K562 (cell line): ENCODE measurements around the gene KLK13. TPM values are rescaled to one million over a fixed set of nuclear protein-coding genes. Genes with fewer than 3 reads are reported as not detected.

Source experiments
- ARNT ChIP-seq, 2 experiments: fragments of 450-650 bp; IDR thresholded peaks; 2 replicates each; pipeline ENCODE4 v1.6.1; 2016; ENCODE audit warnings: mild to moderate bottlenecking in 1 of 2
- CCNT2 ChIP-seq: IDR thresholded peaks from 2 replicates; pipeline ENCODE4 v1.6.1; 2011; ENCODE audit warnings: borderline replicate concordance, low read depth, mild to moderate bottlenecking, moderate library complexity, mixed read lengths, low read length; ENCODE audit not compliant: insufficient read length; ENCODE audit errors: extremely low read depth
- ELF1 ChIP-seq: fragments of 200-800 bp; sonication (Bioruptor generic); IDR thresholded peaks from 2 replicates; pipeline ENCODE4 v1.6.1; 2016; ENCODE audit warnings: missing genetic modification characterization, missing compliant biosample characterization
- ERF ChIP-seq: fragments of 450-650 bp; formaldehyde crosslinking; IDR thresholded peaks from 2 replicates; pipeline ENCODE4 v1.4.0; 2020; ENCODE audit warnings: mild to moderate bottlenecking, mixed read lengths
- HLTF ChIP-seq: fragments of 450-650 bp; IDR thresholded peaks from 2 replicates; pipeline ENCODE4 v1.6.1; 2016
- HOXB6 ChIP-seq: fragments of 250-450 bp; sonication (Bioruptor Pico); IDR thresholded peaks from 2 replicates; pipeline ENCODE4 v1.5.1; 2022; ENCODE audit warnings: mild to moderate bottlenecking, borderline replicate concordance
- HSF4 ChIP-seq: fragments of 250-450 bp; sonication (Bioruptor Pico); IDR thresholded peaks from 2 replicates; pipeline ENCODE4 v2.1.2; 2022; ENCODE audit warnings: mild to moderate bottlenecking, moderate library complexity, borderline replicate concordance
- MEF2D ChIP-seq: conservative IDR thresholded peaks from 2 replicates; pipeline ENCODE4 v1.6.1; 2016; ENCODE audit warnings: low read depth, missing genetic modification characterization, missing compliant biosample characterization
- MYBL2 ChIP-seq, 2 experiments: fragments of 450-650 bp in 1 of 2; sonication (generic) in 1 of 2; formaldehyde crosslinking in 1 of 2; IDR thresholded peaks; 2 replicates each; pipeline versions ENCODE4 v1.6.1 to v1.8.1; 2017 to 2022; ENCODE audit warnings: borderline replicate concordance in 1 of 2, inconsistent platforms in 1 of 2, low read depth in 1 of 2, mild to moderate bottlenecking in 1 of 2, missing genetic modification reagents in 1 of 2, moderate library complexity in 1 of 2
- NR4A1 ChIP-seq, 2 experiments: fragments of 250-450 bp in 1 of 2; fragments of 450-650 bp in 1 of 2; sonication (Bioruptor Pico) in 1 of 2; IDR thresholded peaks; 2 replicates each; pipeline versions ENCODE4 v1.4.0 to v1.6.1; 2016 to 2020; ENCODE audit warnings: mild to moderate bottlenecking in 2 of 2, missing compliant biosample characterization in 1 of 2, missing genetic modification characterization in 1 of 2, moderate library complexity in 1 of 2
- RBM22 ChIP-seq: fragments of 200-400 bp; formaldehyde crosslinking; IDR thresholded peaks from 2 replicates; pipeline ENCODE4 v1.6.1; 2018; ENCODE audit warnings: low read length, low read depth; ENCODE audit not compliant: poor library complexity, severe bottlenecking
- SIN3B ChIP-seq: fragments of 450-650 bp; IDR thresholded peaks from 2 replicates; pipeline ENCODE4 v1.6.1; 2017; ENCODE audit warnings: low read depth, mild to moderate bottlenecking, moderate library complexity
- TCF7L2 ChIP-seq: fragments of 150-350 bp; IDR thresholded peaks from 2 replicates; pipeline ENCODE4 v1.6.1; 2016; ENCODE audit warnings: low read depth, mild to moderate bottlenecking, low read length, moderate library complexity
- TEAD4 ChIP-seq, 2 experiments: sonication (generic) in 1 of 2; formaldehyde crosslinking in 1 of 2; IDR thresholded peaks; 2 replicates each; pipeline versions ENCODE4 v1.6.1 to v1.8.0; 2012 to 2022; ENCODE audit warnings: borderline replicate concordance in 1 of 2, inconsistent platforms in 1 of 2, low read length in 1 of 2, mild to moderate bottlenecking in 1 of 2, missing genetic modification reagents in 1 of 2
- ZEB2 ChIP-seq: fragments of 450-650 bp; IDR thresholded peaks from 2 replicates; pipeline ENCODE4 v1.6.1; 2016
- ZNF507 ChIP-seq: conservative IDR thresholded peaks from 2 replicates; pipeline ENCODE4 v1.6.1; 2017; ENCODE audit warnings: missing genetic modification characterization, missing compliant biosample characterization
- ZNF586 ChIP-seq: fragments of 450-650 bp; formaldehyde crosslinking; conservative IDR thresholded peaks from 2 replicates; pipeline ENCODE4 v1.4.0; 2020; ENCODE audit warnings: mild to moderate bottlenecking, moderate library complexity
- polyA plus RNA-seq, 8 experiments: library from polyadenylated mRNA; depleted of rRNA in 4 of 8; stranded (reverse) in 5 of 8; unstranded in 3 of 8; fragments of >200 nt; fragmentation: Nextera tagmentation in 2 of 8; fragmentation: Illumina TruSeq in 1 of 8; extraction: Ambion mirVana in 2 of 8; extraction: Trizol in 1 of 8; gene quantifications; 2 replicates each; pipeline versions ENCODE4 v1.2.1 to v1.2.3, GENCODE V29; 2011 to 2014; ENCODE audit warnings: inconsistent platforms in 1 of 8, missing spikeins in 1 of 8
- total RNA-seq, 7 experiments: library from RNA; depleted of rRNA in 6 of 7; stranded (reverse); fragments of >200 nt in 6 of 7; fragmentation: Illumina TruSeq in 2 of 7; extraction: Trizol in 2 of 7; gene quantifications; 2 replicates each; pipeline versions ENCODE4 v1.2.1 to v1.2.3, GENCODE V29; 2011 to 2021; ENCODE audit warnings: low replicate concordance in 1 of 7
- TF ChIP-seq, protein P1 (sequence below): conservative IDR thresholded peaks from 2 replicates; pipeline ENCODE4 v1.6.1; 2011; ENCODE audit warnings: low read depth, mild to moderate bottlenecking, low read length; ENCODE audit not compliant: control insufficient read depth
- TF ChIP-seq, protein P2 (sequence below): fragments of 250-450 bp; sonication (Bioruptor Pico); IDR thresholded peaks from 2 replicates; pipeline ENCODE4 v1.8.0; 2022; ENCODE audit warnings: moderate library complexity, mild to moderate bottlenecking, inconsistent platforms
- TF ChIP-seq, protein P3 (sequence below): sonication (generic); formaldehyde crosslinking; IDR thresholded peaks from 2 replicates; pipeline ENCODE4 v1.8.0; 2022; ENCODE audit warnings: missing genetic modification reagents, mild to moderate bottlenecking, moderate library complexity, borderline replicate concordance

Gene KLK13
- total and polyA plus RNA-seq, 9 of the 15 experiments (the other 6 are each of a cell fraction or from before 2014, with no cell fraction given): 0.72 to 9.0 (median 2.3) TPM

DNA sequence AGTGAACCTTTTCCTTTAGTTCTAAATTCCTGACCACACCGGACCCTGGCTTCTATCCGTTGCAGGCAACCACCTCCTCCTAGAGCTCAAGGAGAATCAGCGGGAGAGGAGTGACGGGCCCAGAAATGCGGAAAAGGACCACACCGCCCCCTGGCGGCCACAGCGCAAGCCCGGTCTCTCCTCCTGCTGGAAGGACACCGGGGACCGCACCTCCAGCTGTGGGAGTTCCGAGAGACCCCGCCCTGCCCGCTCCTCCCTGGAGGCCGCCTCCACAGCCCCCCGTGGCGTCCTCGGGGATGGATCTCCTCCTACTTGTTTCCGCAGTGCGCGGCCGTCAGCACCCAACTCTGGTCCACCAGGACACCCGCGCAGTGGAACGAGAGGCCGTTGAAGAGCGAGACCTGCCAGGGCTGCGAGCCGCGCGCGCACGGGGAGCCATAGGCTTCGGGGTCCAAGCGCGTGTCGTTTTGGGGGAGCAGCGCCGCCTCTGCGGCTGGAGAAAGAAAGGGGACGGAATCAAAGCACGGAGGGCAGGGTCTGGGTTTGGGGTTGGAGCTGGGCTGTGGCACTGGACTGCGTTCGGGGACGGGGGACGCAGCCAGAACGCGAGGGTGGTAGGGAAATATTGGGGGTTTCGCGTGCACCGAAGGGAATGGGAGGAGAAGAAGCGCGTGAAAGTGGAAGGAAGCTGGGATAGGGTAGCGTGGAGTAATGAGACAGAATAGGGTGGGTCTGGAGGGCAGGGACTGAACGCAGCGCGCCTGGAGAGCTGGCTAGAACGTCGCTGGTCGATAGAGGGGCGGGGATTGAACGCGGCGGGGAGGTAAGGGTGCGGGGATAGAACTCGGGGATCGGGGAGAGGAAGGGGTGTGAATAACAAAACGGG is 47.9 kb downstream of the KLK13 start (continued):
- TF ChIP-seq MYBL2 (IDR thresholded peaks at IDR 0.05; ENCODE audit: low read depth) (no peak), MYBL2 (CRISPR knock-in tag; IDR thresholded peaks at IDR 0.05; ENCODE audit: borderline replicate concordance) (no peak), ARNT (IDR thresholded peaks at IDR 0.05) (no peak), MEF2D (tag) (no peak), CCNT2 (no peak), ZNF507 (tag) (no peak), RBM22 (no peak), ERF (CRISPR knock-in tag) (no peak), HSF4 (CRISPR knock-in tag) (no peak), NR4A1 (CRISPR knock-in tag; IDR thresholded peaks at IDR 0.05) (no peak), NR4A1 (tag; IDR thresholded peaks at IDR 0.05) (no peak), SIN3B (no peak), TCF7L2 (no peak), ZNF586 (CRISPR knock-in tag) (no peak), ELF1 (tag) (no peak), ZEB2 (no peak), HOXB6 (no peak), TEAD4 (IDR thresholded peaks at IDR 0.05; ENCODE audit: low read length) (no peak), TEAD4 (CRISPR knock-in tag; IDR thresholded peaks at IDR 0.05; ENCODE audit: borderline replicate concordance) (no peak), HLTF (no peak)
- TF ChIP-seq, protein P1, sequence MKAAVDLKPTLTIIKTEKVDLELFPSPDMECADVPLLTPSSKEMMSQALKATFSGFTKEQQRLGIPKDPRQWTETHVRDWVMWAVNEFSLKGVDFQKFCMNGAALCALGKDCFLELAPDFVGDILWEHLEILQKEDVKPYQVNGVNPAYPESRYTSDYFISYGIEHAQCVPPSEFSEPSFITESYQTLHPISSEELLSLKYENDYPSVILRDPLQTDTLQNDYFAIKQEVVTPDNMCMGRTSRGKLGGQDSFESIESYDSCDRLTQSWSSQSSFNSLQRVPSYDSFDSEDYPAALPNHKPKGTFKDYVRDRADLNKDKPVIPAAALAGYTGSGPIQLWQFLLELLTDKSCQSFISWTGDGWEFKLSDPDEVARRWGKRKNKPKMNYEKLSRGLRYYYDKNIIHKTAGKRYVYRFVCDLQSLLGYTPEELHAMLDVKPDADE: no peak
- TF ChIP-seq, protein P2, sequence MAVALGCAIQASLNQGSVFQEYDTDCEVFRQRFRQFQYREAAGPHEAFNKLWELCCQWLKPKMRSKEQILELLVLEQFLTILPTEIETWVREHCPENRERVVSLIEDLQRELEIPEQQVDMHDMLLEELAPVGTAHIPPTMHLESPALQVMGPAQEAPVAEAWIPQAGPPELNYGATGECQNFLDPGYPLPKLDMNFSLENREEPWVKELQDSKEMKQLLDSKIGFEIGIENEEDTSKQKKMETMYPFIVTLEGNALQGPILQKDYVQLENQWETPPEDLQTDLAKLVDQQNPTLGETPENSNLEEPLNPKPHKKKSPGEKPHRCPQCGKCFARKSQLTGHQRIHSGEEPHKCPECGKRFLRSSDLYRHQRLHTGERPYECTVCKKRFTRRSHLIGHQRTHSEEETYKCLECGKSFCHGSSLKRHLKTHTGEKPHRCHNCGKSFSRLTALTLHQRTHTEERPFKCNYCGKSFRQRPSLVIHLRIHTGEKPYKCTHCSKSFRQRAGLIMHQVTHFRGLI: no peak
- TF ChIP-seq, protein P3, sequence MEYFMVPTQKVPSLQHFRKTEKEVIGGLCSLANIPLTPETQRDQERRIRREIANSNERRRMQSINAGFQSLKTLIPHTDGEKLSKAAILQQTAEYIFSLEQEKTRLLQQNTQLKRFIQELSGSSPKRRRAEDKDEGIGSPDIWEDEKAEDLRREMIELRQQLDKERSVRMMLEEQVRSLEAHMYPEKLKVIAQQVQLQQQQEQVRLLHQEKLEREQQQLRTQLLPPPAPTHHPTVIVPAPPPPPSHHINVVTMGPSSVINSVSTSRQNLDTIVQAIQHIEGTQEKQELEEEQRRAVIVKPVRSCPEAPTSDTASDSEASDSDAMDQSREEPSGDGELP (CRISPR knock-in tag): peak; percentile 54; the same call in 1 of the 2 replicates
